ENCODE measurements around the gene SNX19. TPM values are rescaled to one million over a fixed set of nuclear protein-coding genes. Genes with fewer than 3 reads are reported as not detected.

Gene SNX19
- total RNA-seq, 1 donor from 2014 or later = 134 TPM

DNA sequence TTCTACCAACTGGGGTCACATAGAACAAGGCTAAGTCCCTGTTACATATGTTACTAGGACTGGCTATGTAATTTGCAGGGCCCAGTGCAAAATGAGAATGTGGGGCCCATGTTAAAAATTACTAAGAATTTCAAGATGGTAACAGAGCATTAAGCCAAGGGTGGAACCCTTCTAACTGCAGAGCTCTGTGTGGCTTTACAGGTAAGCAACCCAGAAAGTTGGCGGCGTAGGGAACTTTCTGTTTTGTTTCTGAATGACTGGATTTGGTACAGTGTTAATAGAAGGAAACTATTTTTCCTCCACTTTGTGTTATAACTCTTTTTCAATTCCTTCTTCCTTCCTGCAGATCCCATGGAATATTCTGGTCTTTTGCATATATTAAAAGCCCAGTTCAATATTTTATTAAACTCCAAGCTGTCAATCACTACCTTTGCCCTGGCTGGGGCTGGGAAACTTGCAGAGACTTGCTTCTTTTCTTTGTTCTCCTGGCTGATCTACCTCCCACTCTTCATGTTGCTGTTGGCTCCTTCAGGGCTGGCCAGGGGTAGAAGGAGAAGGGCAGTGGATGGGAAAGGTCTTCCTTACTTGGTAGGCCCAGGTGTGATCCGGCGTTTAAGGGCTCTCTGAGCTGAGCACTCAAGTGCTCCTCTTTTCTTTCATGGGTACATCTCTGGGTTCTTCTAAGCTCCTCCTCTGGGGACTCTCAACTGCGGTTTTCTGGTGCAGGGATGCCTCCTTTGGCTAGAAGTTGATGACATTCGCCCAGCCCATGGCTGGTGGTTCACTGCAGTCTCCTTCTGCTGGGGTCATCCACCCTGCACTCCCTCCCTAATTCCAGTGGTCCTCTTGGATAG lies 67.7 kb downstream of the SNX19 start:
- no peak for DNase-seq (ENCODE audit: low read depth)

DNA sequence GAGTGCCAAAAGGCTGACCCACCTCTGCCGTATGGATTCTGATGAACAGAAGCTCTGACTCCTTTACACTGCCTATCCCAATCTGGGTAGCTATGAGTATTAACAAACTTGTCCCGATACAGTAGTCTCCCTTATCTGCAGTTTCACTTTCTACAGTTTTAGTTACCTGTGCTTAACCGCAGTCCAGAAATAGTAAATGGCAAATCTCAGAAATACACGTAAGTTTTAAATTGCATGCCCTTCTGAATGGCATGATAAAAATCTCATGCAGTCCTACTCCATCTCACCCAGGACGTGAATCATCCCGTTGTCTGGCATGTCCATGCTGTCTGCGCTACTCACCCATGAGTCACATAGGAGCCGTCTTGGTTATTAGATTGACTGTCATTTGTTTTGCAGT lies 68.8 kb downstream of the SNX19 start:
- peak; percentile 65 for DNase-seq (ENCODE audit: low read depth)

DNA sequence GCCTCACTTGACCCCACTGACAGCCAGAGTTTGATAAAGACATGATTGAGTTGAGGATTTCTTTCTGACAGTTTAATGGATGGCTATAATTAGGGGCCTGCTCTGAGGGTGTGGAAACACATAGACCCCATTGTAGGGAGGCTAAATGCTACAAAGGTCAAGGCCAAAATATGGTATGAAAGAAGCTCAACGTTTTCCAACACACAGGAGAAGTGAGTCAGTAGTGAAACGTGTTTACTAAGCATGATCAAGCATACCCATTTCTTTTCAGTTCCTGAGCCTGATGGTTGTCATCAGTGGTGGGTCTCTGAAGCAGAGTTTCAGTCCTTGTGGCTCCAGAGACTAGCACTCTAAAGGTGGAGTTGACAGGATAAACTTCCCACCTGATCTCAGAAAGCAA lies 69.7 kb downstream of the SNX19 start:
- no peak for DNase-seq (ENCODE audit: low read depth)

DNA sequence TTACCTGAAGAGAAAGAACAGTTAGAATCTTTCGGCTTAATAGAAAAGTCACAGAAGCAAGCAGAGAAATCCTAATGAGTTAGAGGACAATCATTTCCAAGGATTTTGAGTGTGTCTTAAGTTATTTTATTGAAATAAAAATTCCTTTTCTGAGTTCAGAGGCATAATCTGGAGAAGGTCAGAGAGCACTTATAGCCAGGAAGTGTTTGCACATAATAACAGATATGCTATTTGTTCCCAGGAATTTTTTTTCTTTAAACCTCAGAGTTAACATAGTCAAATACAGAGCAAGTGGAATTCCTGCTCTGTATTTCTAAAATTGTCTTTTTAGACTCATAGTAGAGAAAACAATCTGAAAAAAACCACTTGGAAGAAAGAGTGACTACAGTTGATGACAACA lies 74.3 kb downstream of the SNX19 start:
- no peak for DNase-seq (ENCODE audit: low read depth)

- DNase-seq (ENCODE audit: low read depth) = peak; percentile 50
Observed at GRCh38 chr11:130840679-130841078, 75.6 kb downstream of the SNX19 start.

- peak; percentile 86 for DNase-seq (ENCODE audit: low read depth)
Observed at GRCh38 chr11:130839981-130840666, 76.2 kb downstream of the SNX19 start.

DNA sequence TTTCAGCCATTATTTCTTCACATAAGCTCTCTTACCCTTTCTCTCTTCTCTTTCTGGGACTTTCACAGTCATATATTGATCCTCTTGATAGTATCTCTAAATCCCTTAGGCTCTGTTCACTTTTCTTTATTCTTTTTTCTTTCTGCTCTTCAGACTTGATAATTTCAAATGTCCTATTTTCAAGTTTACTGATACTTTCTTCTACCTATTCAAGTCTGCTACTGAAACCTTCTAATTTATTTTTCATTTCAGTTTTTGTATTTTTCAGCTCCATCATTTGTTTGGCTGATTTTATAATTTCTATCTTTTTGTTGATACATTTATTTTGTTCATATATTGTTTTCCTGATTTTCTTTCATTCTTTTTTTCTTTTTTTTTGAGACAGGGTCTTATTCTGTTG lies 79.1 kb downstream of the SNX19 start:
- DNase-seq (ENCODE audit: low read depth) = no peak

DNA sequence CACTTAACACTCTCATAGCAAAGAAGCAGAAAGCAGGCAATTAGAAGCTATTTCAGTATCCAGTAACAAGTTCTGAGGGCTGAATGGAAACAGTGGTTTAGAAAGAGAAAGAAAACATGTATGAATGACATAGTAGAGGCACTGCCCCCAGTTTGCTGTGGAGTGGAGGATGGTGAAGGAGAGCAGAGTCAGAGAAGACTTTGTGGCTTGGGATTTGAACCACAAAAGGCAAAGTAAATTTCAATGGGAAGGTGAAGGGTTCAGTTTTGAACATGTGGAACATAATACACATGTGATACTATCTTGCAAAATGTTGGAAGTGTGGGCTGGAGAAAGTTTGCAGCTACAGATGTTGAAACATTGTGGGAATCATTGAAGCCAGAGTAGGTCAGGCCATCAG lies 81.4 kb downstream of the SNX19 start:
- no peak for DNase-seq (ENCODE audit: low read depth)

DNA sequence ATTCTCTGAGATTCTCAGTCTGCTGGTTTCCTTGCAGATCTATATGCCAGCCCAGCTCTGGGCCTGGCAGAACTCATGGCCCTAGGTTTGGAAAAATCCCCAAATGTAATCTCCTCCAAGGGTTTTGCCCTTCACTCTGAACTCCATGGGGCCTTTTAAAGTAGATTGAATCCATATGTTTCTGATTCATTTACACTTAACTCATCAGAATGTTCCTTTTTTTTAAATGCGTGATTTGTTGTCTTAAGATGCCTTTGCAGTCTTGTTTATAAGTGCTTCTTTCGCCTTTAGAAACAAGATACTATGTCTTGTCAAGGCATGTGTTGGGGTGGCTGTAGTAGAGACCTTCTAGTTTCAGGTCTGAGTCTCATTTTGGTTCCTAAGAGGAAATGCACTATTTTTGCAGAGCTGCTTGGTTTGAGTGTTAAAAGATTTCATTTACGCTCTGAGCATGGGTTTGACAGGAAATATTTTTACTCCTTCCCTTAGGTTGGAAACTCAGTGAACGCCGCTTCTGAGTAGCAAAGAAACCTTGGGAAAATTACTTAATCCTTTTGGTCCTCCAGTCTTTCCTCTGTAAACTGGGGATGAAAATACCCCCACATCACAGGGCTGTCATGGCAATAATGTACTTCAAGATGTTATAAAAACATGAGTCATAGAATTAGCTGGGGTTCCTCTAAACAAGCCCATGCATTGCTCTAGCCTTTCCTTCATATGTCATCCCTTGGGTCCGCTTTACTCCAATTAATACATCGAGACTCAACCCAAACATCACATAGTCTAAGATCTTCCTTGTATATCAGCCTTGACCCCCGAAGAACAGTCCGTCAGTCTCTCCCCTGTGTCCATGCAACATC lies 83.5 kb downstream of the SNX19 start:
- no peak for DNase-seq (ENCODE audit: low read depth)

- DNase-seq (ENCODE audit: low read depth) = no peak
Observed at GRCh38 chr11:130831976-130832375, 84.3 kb downstream of the SNX19 start.

- DNase-seq (ENCODE audit: low read depth) = peak; percentile 90
Observed at GRCh38 chr11:130831506-130831905, 84.8 kb downstream of the SNX19 start.

DNA sequence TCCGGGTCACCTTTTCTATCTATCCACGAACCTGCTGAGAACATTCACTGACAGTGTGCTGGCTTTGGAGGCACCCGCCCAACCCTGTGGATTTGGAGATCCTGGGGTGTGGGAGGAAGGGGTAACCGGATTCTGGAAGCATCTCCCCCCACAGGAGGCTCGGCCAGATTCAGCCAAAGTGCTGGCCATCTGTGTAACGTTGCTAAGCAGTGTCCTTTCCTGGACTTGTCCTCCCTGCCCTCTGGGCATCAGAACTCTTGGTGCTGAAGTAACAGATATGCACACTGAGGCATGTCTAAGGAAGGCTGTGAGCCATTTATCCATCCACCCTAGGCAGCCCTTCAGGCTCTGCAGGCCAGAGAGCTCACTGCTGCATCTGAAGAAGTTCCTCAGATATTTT lies 85.7 kb downstream of the SNX19 start:
- DNase-seq (ENCODE audit: low read depth) = no peak

- peak; percentile 57 for DNase-seq (ENCODE audit: low read depth)
Observed at GRCh38 chr11:130829920-130830511, 86.3 kb downstream of the SNX19 start.

DNA sequence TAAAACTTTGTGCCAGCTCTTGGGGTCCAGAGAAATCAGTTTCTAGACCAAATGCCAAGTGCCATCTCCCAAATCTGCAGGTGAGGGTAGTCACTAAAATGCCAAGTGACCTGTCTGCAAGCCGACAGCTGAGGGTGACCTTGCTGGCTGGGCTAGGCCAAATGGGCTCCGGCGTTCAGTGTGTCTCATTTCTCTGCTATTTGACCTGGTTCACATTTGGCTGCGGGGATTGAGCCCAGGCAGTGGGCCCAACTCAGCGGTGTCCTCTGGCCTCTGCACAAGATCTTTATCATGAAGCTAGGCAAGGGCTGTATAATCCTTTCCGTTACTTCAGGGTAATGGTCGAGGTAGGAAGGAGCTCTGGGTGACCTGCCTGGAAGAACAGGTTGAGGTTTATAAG lies 87.5 kb downstream of the SNX19 start:
- DNase-seq (ENCODE audit: low read depth) = no peak

- DNase-seq (ENCODE audit: low read depth) = peak; percentile 84
Observed at GRCh38 chr11:130827451-130828377, 88.6 kb downstream of the SNX19 start.

DNA sequence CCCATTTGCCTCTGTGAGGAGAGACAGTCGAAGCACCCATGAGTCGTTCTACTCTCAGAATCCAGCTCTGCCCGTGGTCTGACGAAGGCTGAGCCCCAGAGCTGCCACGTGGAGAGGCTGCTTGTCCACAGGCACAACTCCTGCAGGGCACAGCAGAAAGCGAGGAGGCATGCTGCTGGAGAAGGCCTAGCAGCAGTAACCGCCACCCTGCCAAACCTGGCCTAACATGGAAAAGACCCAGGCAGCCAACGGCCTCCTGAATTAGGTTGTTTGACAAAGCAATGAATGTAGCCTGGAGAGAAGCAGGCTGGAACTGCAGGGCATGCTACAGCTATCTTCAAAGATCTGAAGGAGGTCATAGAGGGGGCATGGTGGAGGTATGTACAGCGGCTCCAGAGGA lies 89.7 kb downstream of the SNX19 start:
- no peak for DNase-seq (ENCODE audit: low read depth)

GRCh38 chr11:130825983-130826382 lies 90.3 kb downstream of the SNX19 start:
- DNase-seq (ENCODE audit: low read depth) = no peak

DNA sequence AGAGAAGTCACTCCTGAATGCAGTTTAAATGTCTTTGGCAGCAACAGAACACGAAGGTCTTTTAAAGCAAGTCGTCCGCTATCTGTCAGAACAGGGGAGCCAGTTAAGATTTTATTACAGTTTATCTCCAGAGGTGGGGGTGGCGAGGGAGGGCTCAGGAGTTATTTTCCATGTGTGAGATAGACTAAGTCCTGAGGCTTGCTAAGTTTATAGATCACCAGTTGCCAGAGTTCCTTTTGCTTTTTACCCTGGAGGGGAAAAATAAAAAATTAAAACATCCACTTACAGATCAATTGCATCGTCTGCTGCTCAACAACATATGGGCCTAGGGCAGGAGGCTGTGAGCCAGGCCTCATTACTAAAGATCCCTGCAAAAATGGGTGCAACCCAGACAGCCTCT lies 90.7 kb downstream of the SNX19 start:
- no peak for DNase-seq (ENCODE audit: low read depth)

All from myocyte (in vitro differentiated cells).